Endothelial cell of umbilical vein (primary cell): ENCODE measurements around the gene OPCML. TPM values are rescaled to one million over a fixed set of nuclear protein-coding genes. Genes with fewer than 3 reads are reported as not detected.

ENCODE experiments used
- BruUV-seq: library from RNA; stranded (reverse); fragments of 400-500 nt; replicated peaks from 2 replicates; lab custom pipeline; 2021; lab: Mats Ljungman, UMichigan
- CTCF ChIA-PET: fragments of 300-600, 350-600 bp; sonication (Branson Sonifier 250); formaldehyde crosslinking; loops from one replicate; lab custom pipeline; 2021; ENCODE audit warnings: antibody characterized with exemption, inconsistent platforms; lab: Charles Lee
- POLR2A ChIA-PET: fragments of 300-600, 350-600 bp; sonication (Branson Sonifier 250); formaldehyde crosslinking; loops from one replicate; lab custom pipeline; 2021; ENCODE audit warnings: antibody characterized with exemption, inconsistent platforms; lab: Charles Lee
- DNase-seq: peaks from one replicate; pipeline ENCODE4 v3.0.0-alpha.2; 2011; ENCODE audit warnings: low read depth, low spot score
- FAIRE-seq: peaks from 2 replicates; lab custom pipeline; 2011; peaks lifted over from hg19 to GRCh38; lab: Jason Lieb, UNC
- H2AFZ ChIP-seq: 2 replicates; pipeline ENCODE4 v1.6.0; 2012; ENCODE audit warnings: low read depth, low read length, control low read depth, inconsistent platforms
- H3K27ac ChIP-seq: 2 replicates; pipeline ENCODE4 v1.5.1; 2011; ENCODE audit warnings: low read depth, mild to moderate bottlenecking, control low read depth, low read length, moderate library complexity; ENCODE audit not compliant: insufficient read depth
- H3K27me3 ChIP-seq, 2 experiments: 2 replicates each; pipeline versions ENCODE4 v1.6.0 to v1.6.1; 2011; ENCODE audit warnings: low read length in 2 of 2, mixed read lengths in 1 of 2; ENCODE audit not compliant: control insufficient read depth in 2 of 2, insufficient read depth in 2 of 2
- H3K36me3 ChIP-seq, 2 experiments: 2 replicates in 1 of 2; 3 replicates in 1 of 2; pipeline ENCODE4 v1.5.1; 2011; ENCODE audit warnings: low read length in 2 of 2, mild to moderate bottlenecking in 1 of 2, moderate library complexity in 1 of 2; ENCODE audit not compliant: control insufficient read depth in 2 of 2, insufficient read depth in 2 of 2; ENCODE audit errors: extremely low read depth in 1 of 2
- H3K4me1 ChIP-seq: 3 replicates; pipeline ENCODE4 v1.5.1; 2011; ENCODE audit warnings: mild to moderate bottlenecking, low read length; ENCODE audit not compliant: control insufficient read depth, insufficient read depth; ENCODE audit errors: extremely low read depth
- H3K4me2 ChIP-seq: 2 replicates; pipeline ENCODE4 v1.6.1; 2011; ENCODE audit warnings: low read length, control low read depth, mixed read lengths; ENCODE audit not compliant: insufficient read depth
- H3K4me3 ChIP-seq, 3 experiments: fragments of 200-600 bp in 1 of 3; sonication (generic), shearing (Covaris generic) in 1 of 3; replicated peaks in 1 of 3; 2 replicates each; pipeline ENCODE4 v1.5.1; 2011 to 2016; ENCODE audit warnings: control low read depth in 3 of 3, low read length in 3 of 3, mild to moderate bottlenecking in 2 of 3, inconsistent platforms in 1 of 3, low read depth in 1 of 3, moderate library complexity in 1 of 3; ENCODE audit not compliant: insufficient read depth in 1 of 3
- H3K79me2 ChIP-seq: 2 replicates; pipeline ENCODE4 v1.6.0; 2012; ENCODE audit warnings: low read length, inconsistent platforms; ENCODE audit not compliant: control insufficient read depth, insufficient read depth
- H3K9ac ChIP-seq: replicated peaks from 2 replicates; pipeline ENCODE3; 2011; ENCODE audit warnings: low read length, control low read depth; ENCODE audit not compliant: insufficient read depth; ENCODE audit errors: extremely low read depth
- H3K9me1 ChIP-seq: replicated peaks from 3 replicates; pipeline ENCODE4 v1.6.0; 2011; ENCODE audit warnings: mild to moderate bottlenecking, low read length; ENCODE audit not compliant: control insufficient read depth, insufficient read depth; ENCODE audit errors: extremely low read depth
- H3K9me3 ChIP-seq: replicated peaks from 2 replicates; pipeline ENCODE4 v1.5.1; 2012; ENCODE audit warnings: low read length, inconsistent platforms; ENCODE audit not compliant: control insufficient read depth, insufficient read depth
- H4K20me1 ChIP-seq: replicated peaks from 2 replicates; pipeline ENCODE3; 2011; ENCODE audit warnings: mild to moderate bottlenecking, low read length; ENCODE audit not compliant: control insufficient read depth, insufficient read depth; ENCODE audit errors: extremely low read depth
- EZH2 ChIP-seq: IDR thresholded peaks from 2 replicates; pipeline ENCODE4 v1.6.1; 2012; ENCODE audit warnings: borderline replicate concordance, low read depth, mild to moderate bottlenecking, moderate library complexity, low read length, inconsistent platforms; ENCODE audit not compliant: severe bottlenecking
- FOS ChIP-seq: IDR thresholded peaks from 2 replicates; pipeline ENCODE4 v1.6.1; 2011; ENCODE audit warnings: mild to moderate bottlenecking, low read length, moderate library complexity, borderline replicate concordance; ENCODE audit not compliant: insufficient read depth
- GATA2 ChIP-seq: IDR thresholded peaks from 2 replicates; pipeline ENCODE4 v1.7.0; 2011; ENCODE audit warnings: low read depth, mild to moderate bottlenecking, moderate library complexity, mixed read lengths, low read length; ENCODE audit not compliant: insufficient read length, insufficient read depth
- JUN ChIP-seq: IDR thresholded peaks from 2 replicates; pipeline ENCODE4 v1.6.1; 2011; ENCODE audit warnings: borderline replicate concordance, low read depth; ENCODE audit not compliant: insufficient read length, insufficient read depth
- MYC ChIP-seq: IDR thresholded peaks from one replicate; pipeline ENCODE4 v1.6.1; 2011; ENCODE audit warnings: mild to moderate bottlenecking, low read depth, low read length
- POLR2A ChIP-seq: IDR thresholded peaks from 2 replicates; pipeline ENCODE4 v1.6.1; 2012; ENCODE audit warnings: low read depth, mild to moderate bottlenecking, control low read depth, low read length
- POLR2AphosphoS5 ChIP-seq: IDR thresholded peaks from 2 replicates; pipeline ENCODE4 v1.6.1; 2012; ENCODE audit warnings: low read depth, mild to moderate bottlenecking, control low read depth, low read length, moderate library complexity; ENCODE audit not compliant: insufficient read depth
- dilution Hi-C: fragments of 300-500 bp; cut with MboI; formaldehyde crosslinking; loops from one replicate; pipeline ENCODE4 v1.15.0; 2019; ENCODE audit warnings: low sequenced_read_pairs; ENCODE audit not compliant: extremely low pct_ligation_motif_present
- intact Hi-C: fragments of 100-400 bp; cut with micrococcal nuclease; formaldehyde crosslinking; loops from one replicate; pipeline ENCODE4 v1.10.0; 2022
- polyA plus RNA-seq, 4 experiments: library from polyadenylated mRNA; depleted of rRNA in 3 of 4; stranded (reverse) in 3 of 4; unstranded in 1 of 4; fragments of >200 nt; gene quantifications; 2 replicates each; pipeline versions ENCODE4 v1.2.1 to v1.2.3, GENCODE V29; 2011 to 2012; ENCODE audit warnings: missing spikeins in 1 of 4
- total RNA-seq: library from RNA; stranded (reverse); gene quantifications from 2 replicates; pipeline ENCODE4 v1.2.3, GENCODE V29; 2021
- TF ChIP-seq, protein P1 (sequence below): IDR thresholded peaks from 2 replicates; pipeline ENCODE4 v1.6.1; 2011; ENCODE audit not compliant: insufficient read depth, insufficient read length
- TF ChIP-seq, protein P2 (sequence below), 2 donors: IDR thresholded peaks; 1 replicate in 1 of 2; 2 replicates in 1 of 2; pipeline ENCODE4 v1.5.1; 2011; ENCODE audit warnings: low read length in 2 of 2, mild to moderate bottlenecking in 2 of 2, moderate library complexity in 2 of 2, control low read depth in 1 of 2, inconsistent platforms in 1 of 2, low read depth in 1 of 2; ENCODE audit not compliant: insufficient read depth in 1 of 2; ENCODE audit errors: extremely low read depth in 1 of 2

The OPCML gene
- total and polyA plus RNA-seq, 2 donors (not counting 3 experiments of a cell fraction or from before 2014, with no cell fraction given): not detected

DNA sequence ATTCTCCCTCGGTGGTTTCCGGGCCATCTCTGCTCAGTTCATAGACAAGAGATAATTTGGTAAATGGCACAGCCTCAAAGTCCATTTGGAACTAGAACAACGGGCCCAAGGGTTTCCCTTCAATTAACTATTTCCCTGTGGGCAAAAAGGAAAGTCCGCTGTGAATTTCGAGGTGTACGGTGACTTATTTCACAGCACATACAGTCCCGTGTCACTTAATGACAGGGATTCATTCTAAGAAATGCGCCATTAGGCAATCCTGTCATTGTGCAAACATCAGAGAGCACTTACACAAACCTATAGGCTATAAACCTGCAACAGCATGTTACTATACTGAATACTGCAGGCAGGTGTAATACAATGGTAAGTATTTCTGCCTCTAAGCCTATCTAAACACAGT is 551.6 kb downstream of the OPCML start:
- Histone ChIP-seq H3K27me3 (no peaks in the 10 kb centered on the region), H2AFZ (no peak overlapping the region), H3K9me3 (no peaks in the 10 kb centered on the region), H3K79me2 (no peaks in the 10 kb centered on the region), H3K4me2 (no peak overlapping the region), H4K20me1 (no peaks in the 10 kb centered on the region), H3K36me3 (no peaks in the 10 kb centered on the region), H3K4me3 (no peak overlapping the region), H3K27ac (no peak overlapping the region), H3K9ac (no peak overlapping the region), H3K9me1 (no peaks in the 10 kb centered on the region), H3K4me1 (no peaks in the 10 kb centered on the region)
- BruUV-seq: no TSS peak
- ChIA-PET CTCF (no interaction called here), POLR2A (no interaction called here)
- no peak for TF ChIP-seq POLR2AphosphoS5
- TF ChIP-seq MYC: no peak
- TF ChIP-seq, protein P1, sequence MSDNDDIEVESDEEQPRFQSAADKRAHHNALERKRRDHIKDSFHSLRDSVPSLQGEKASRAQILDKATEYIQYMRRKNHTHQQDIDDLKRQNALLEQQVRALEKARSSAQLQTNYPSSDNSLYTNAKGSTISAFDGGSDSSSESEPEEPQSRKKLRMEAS: no peak
- no peak for TF ChIP-seq FOS
- TF ChIP-seq, protein P2, sequence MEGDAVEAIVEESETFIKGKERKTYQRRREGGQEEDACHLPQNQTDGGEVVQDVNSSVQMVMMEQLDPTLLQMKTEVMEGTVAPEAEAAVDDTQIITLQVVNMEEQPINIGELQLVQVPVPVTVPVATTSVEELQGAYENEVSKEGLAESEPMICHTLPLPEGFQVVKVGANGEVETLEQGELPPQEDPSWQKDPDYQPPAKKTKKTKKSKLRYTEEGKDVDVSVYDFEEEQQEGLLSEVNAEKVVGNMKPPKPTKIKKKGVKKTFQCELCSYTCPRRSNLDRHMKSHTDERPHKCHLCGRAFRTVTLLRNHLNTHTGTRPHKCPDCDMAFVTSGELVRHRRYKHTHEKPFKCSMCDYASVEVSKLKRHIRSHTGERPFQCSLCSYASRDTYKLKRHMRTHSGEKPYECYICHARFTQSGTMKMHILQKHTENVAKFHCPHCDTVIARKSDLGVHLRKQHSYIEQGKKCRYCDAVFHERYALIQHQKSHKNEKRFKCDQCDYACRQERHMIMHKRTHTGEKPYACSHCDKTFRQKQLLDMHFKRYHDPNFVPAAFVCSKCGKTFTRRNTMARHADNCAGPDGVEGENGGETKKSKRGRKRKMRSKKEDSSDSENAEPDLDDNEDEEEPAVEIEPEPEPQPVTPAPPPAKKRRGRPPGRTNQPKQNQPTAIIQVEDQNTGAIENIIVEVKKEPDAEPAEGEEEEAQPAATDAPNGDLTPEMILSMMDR (IDR thresholded peaks at IDR 0.05; ENCODE audit: extremely low read depth in 1 of 2, insufficient read depth in 1 of 2, low read depth in 1 of 2, low read length in 2 of 2): no peak
- TF ChIP-seq POLR2A: no peak
- TF ChIP-seq EZH2: no peak
- no peak for TF ChIP-seq JUN
- TF ChIP-seq GATA2: no peak
- dilution Hi-C loops (no loop called here), intact Hi-C loops (no loop called here)
- no peak for DNase-seq
- FAIRE-seq: no peak
